Measurements from ENCODE around the gene KRT4. TPM values are rescaled to one million over a fixed set of nuclear protein-coding genes. Genes with fewer than 3 reads are reported as not detected.

The KRT4 gene
- total and polyA plus RNA-seq, 2 experiments from 2014 or later, result 0.22 TPM; not detected in 1

DNA sequence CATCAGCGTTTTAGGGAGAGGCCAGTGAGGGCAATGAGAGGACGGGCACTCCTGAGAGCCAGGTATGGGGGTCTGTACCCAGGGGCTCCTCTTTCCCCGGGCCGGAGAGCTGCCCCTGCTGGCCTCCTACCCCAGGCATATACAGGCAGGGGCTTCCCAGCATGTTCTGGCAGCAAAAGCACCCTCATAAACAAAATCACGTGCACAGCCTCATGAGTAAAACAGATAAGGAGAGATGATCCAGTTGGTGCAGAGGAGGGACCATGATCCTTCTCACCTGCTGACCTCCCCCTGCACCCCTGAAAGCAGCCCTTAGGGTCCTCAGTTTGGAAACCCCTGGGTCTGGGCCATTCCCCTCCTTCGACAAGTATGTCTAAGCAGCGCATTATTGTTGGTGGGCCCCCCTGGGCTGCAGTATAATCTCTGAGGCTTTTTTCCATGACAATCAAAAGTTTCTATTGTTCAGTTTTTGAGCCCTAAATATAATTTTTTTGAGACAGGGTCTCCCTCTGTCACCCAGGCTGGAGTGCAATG lies 5.0 kb upstream of the KRT4 start:
- Histone ChIP-seq H3K4me1 (ENCODE audit: insufficient read depth) (peaks cover 19% of the 10 kb centered on the region; the same call in 1 of the 2 replicates), H3K27ac (no peak overlapping the region), H2AFZ (no peak overlapping the region), H3K9me3 (ENCODE audit: low read depth) (no peaks in the 10 kb centered on the region), H3K9ac (no peak overlapping the region), H3K9me2 (ENCODE audit: insufficient read depth) (no peaks in the 10 kb centered on the region), H3F3A (ENCODE audit: insufficient read depth) (no peaks in the 10 kb centered on the region), H3K27me3 (replicated peaks; ENCODE audit: insufficient read depth) (peaks cover 41% of the 10 kb centered on the region), H4K20me1 (ENCODE audit: insufficient read depth) (no peaks in the 10 kb centered on the region), H3K4me3 (no peak overlapping the region), H3K36me3 (ENCODE audit: low read depth) (no peaks in the 10 kb centered on the region), H3K79me2 (ENCODE audit: insufficient read depth) (no peaks in the 10 kb centered on the region), H3K4me2 (ENCODE audit: unreplicated experiment) (no peak overlapping the region)
- TF ChIP-seq EZH2phosphoT487 (IDR thresholded peaks at IDR 0.05; ENCODE audit: insufficient read depth, low read depth), result no peak
- no peak for TF ChIP-seq EZH2 (IDR thresholded peaks at IDR 0.05; ENCODE audit: insufficient read depth, poor library complexity, severe bottlenecking)
- no peak for DNase-seq
- in situ Hi-C loops (cut with MboI), result no loop called here
- WGBS, 2 experiments (ENCODE audit: low coverage in 1 of 2, low lambda C conversion rate in 2 of 2, missing lambda C conversion rate in 2 of 2), result 58 to 63% methylated on average over 7 of the region's 7 CpGs

DNA sequence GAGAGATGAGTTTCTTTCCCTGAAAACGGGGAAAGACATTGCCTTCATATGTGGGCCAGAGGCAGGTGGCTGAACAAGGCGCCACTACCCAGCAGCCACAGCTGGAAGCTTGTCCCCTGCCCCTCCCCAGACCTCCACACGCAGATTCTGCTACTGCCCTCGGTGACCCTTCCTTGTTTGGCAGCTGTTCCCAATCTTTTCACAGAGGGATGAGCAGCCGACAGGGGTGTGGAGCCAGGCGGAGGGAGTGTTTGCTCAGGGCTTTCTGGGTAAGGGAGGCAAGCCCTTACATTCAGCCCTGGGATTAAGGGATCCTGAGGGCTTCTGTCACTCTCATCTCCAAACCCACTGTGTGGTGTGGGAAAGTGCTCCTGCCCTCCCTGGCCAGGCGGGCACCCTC lies 4.5 kb upstream of the KRT4 start:
- no peak for DNase-seq
- Histone ChIP-seq H3F3A (ENCODE audit: insufficient read depth) (no peaks in the 10 kb centered on the region), H3K27me3 (replicated peaks; ENCODE audit: insufficient read depth) (peaks cover 41% of the 10 kb centered on the region)

DNA sequence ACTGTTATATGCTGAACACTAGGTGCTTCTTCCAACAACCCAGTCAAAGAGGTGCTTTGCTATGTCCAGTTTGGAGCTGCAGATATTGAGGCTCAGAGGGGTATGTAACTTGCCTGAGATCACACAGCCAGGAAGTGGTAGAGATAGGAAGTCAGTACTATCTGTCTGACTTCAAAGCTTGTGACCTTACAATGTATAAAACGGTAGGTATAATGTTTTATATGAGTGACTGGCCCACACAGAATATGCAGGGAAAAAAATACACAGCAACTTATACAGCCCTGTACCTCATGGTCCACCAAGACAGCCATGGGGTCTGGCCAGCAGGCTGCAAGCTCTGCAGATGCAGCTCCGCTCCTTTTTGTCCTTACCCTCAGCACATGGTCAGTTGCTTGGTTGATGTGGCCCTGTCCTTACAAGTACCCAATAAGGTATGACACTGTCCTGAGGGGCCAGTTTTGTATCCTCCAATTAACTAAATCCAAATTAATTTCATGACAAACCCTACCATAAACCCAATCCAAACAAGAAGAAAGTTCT lies 3.9 kb upstream of the KRT4 start:
- Histone ChIP-seq H4K20me1 (ENCODE audit: insufficient read depth) (no peaks in the 10 kb centered on the region), H3K4me1 (ENCODE audit: insufficient read depth) (peaks cover 19% of the 10 kb centered on the region; the same call in 1 of the 2 replicates), H3K9me2 (ENCODE audit: insufficient read depth) (no peaks in the 10 kb centered on the region), H2AFZ (no peak overlapping the region), H3K9me3 (ENCODE audit: low read depth) (no peaks in the 10 kb centered on the region), H3K9ac (no peak overlapping the region), H3K79me2 (ENCODE audit: insufficient read depth) (no peaks in the 10 kb centered on the region), H3K4me2 (ENCODE audit: unreplicated experiment) (no peak overlapping the region), H3K27me3 (replicated peaks; ENCODE audit: insufficient read depth) (peaks cover 47% of the 10 kb centered on the region), H3K36me3 (ENCODE audit: low read depth) (no peaks in the 10 kb centered on the region), H3K4me3 (no peak overlapping the region), H3K27ac (no peak overlapping the region), H3F3A (ENCODE audit: insufficient read depth) (no peaks in the 10 kb centered on the region)
- TF ChIP-seq EZH2 (IDR thresholded peaks at IDR 0.05; ENCODE audit: insufficient read depth, poor library complexity, severe bottlenecking) (no peak), EZH2phosphoT487 (IDR thresholded peaks at IDR 0.05; ENCODE audit: insufficient read depth, low read depth) (no peak)
- in situ Hi-C loops (cut with MboI), result no loop called here
- no peak for DNase-seq
- 68 to 70% methylated on average over 2 of the region's 2 CpGs for WGBS, 2 experiments (ENCODE audit: low coverage in 1 of 2, low lambda C conversion rate in 2 of 2, missing lambda C conversion rate in 2 of 2)

More for the DNA sequence above, 4.5 kb upstream of the KRT4 start:
- Histone ChIP-seq H3K4me2 (ENCODE audit: unreplicated experiment) (no peak overlapping the region), H3K4me3 (no peak overlapping the region), H4K20me1 (ENCODE audit: insufficient read depth) (no peaks in the 10 kb centered on the region), H3K36me3 (ENCODE audit: low read depth) (no peaks in the 10 kb centered on the region), H3K79me2 (ENCODE audit: insufficient read depth) (no peaks in the 10 kb centered on the region), H3K9me3 (ENCODE audit: low read depth) (no peaks in the 10 kb centered on the region), H3K9me2 (ENCODE audit: insufficient read depth) (no peaks in the 10 kb centered on the region), H3K9ac (no peak overlapping the region), H3K4me1 (ENCODE audit: insufficient read depth) (peaks cover 19% of the 10 kb centered on the region; the same call in 1 of the 2 replicates), H2AFZ (no peak overlapping the region), H3K27ac (no peak overlapping the region)
- WGBS, 2 experiments (ENCODE audit: low coverage in 1 of 2, low lambda C conversion rate in 2 of 2, missing lambda C conversion rate in 2 of 2), result 45 to 49% methylated on average over 7 of the region's 7 CpGs
- no peak for TF ChIP-seq EZH2 (IDR thresholded peaks at IDR 0.05; ENCODE audit: insufficient read depth, poor library complexity, severe bottlenecking)
- TF ChIP-seq EZH2phosphoT487 (IDR thresholded peaks at IDR 0.05; ENCODE audit: insufficient read depth, low read depth), result no peak
- in situ Hi-C loops (cut with MboI), result no loop called here

DNA sequence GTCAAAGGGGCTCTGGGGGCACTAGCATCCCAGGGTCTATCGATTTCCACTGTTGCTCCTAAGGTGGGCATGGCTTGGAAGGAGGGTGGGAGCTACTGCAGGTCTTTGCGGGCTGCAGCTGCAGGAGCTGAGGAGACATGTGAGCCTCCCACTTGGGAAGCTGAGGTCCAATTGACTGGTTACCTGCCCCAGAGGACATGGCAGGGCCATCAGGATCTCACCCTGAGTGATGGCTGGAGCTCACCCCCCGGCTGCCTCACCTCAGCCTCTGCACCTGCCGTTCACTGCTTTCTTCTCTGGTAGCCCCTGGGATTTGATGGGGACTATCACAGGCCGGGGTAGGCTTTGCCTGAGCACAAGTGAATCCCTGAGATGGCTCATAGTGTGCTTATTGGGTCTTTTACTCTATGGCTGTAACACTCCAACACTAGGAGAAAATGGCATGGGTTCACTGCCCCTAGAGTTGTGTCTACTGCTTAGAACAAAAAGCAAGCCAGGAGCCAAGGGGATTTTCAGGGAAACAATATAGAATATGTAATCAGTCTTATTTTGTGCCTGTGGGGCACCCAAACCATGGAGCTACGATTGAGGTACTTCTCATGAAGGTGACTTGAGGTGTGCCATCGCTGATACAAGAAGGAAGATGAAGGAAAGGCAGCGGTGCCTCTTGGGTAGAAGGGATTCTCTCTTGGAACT lies 3.2 kb upstream of the KRT4 start:
- peaks cover 13% of the 10 kb centered on the region; the same call in 1 of the 2 replicates for H3K4me1 ChIP-seq (ENCODE audit: insufficient read depth)
- no peak overlapping the region for H2AFZ ChIP-seq
- H3F3A ChIP-seq (ENCODE audit: insufficient read depth), result no peaks in the 10 kb centered on the region
- H3K9ac ChIP-seq, result no peak overlapping the region
- no peaks in the 10 kb centered on the region for H3K9me3 ChIP-seq (ENCODE audit: low read depth)
- H3K4me3 ChIP-seq, result no peak overlapping the region
- no peaks in the 10 kb centered on the region for H3K79me2 ChIP-seq (ENCODE audit: insufficient read depth)
- no peak overlapping the region for H3K27ac ChIP-seq
- 49 to 55% methylated on average over 8 of the region's 8 CpGs for WGBS, 2 experiments (ENCODE audit: low coverage in 1 of 2, low lambda C conversion rate in 2 of 2, missing lambda C conversion rate in 2 of 2)
- TF ChIP-seq EZH2 (IDR thresholded peaks at IDR 0.05; ENCODE audit: insufficient read depth, poor library complexity, severe bottlenecking) (no peak), EZH2phosphoT487 (IDR thresholded peaks at IDR 0.05; ENCODE audit: insufficient read depth, low read depth) (no peak)
- no peaks in the 10 kb centered on the region for H3K9me2 ChIP-seq (ENCODE audit: insufficient read depth)
- in situ Hi-C loops (cut with MboI), result no loop called here
- peaks cover 49% of the 10 kb centered on the region for H3K27me3 ChIP-seq (replicated peaks; ENCODE audit: insufficient read depth)
- H4K20me1 ChIP-seq (ENCODE audit: insufficient read depth), result no peaks in the 10 kb centered on the region
- H3K4me2 ChIP-seq (ENCODE audit: unreplicated experiment), result no peak overlapping the region
- DNase-seq, result no peak
- no peaks in the 10 kb centered on the region for H3K36me3 ChIP-seq (ENCODE audit: low read depth)

All from GM23248 (cell line).